ENCODE data around the gene SORBS1.

DNA sequence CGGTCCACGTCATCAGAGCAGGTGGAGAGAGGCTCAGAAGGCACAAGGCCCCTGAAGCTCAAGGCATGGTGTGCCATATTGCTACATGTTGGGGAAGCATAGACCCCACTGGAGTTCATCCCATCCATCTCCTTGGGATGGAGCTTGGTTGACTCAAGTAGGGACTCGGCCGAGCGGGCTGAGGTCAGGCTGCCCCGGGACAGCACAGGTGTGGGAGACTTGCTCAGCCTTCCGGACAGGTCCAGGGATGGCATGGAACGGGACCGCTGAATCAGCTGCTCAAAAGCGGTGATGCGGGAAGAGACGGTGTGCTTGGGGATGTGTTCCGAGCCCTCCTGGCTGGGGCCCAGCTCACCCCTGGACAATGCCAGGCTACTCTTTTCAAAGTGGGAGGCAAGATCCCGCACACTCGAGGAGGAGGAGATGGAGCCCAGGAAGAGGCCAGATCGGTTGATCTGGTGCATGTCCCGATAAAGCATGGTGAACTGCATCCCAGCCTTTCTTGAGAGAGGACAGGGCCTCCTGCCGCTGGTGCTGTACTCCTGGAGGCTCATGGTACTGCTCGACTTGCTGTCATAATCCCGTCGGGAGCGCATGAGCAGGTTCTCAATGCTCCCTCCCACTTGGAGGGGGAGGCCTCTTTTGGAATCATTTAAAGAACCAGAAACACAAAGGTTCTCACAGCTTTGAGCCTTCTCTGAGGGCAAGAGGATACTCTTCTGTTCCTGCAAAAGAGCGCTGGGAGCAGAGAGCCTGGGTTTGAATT lies 204.8 kb downstream of the SORBS1 start:
- no peak for TF ChIP-seq CTCF (IDR thresholded peaks at IDR 0.05)
- no peak for TF ChIP-seq POLR2A (IDR thresholded peaks at IDR 0.05)

Measured in body of pancreas (tissue), 4 donors.